Activated CD8-positive, alpha-beta T cell treated with anti-CD3 and anti-CD28 coated beads for 36 hours (primary cell): Measurements from ENCODE around the gene ENTPD2. TPM values are rescaled to one million over a fixed set of nuclear protein-coding genes. Genes with fewer than 3 reads are reported as not detected.
"Not testable (repeated sequence)": the region's sequence is repeated elsewhere in the genome, so short reads cannot be mapped to it uniquely, and the experiment has no call there.

Experiments
- ATAC-seq: fragments of 200-7000 bp; cut with Tn5 transposase; one replicate; pipeline ENCODE4 v1.10.0; 2021; ENCODE audit warnings: mild to moderate bottlenecking, moderate library complexity
- CTCF ChIA-PET: fragments of 350-600 bp; sonication (Branson Sonifier 250); formaldehyde crosslinking; loops from one replicate; lab custom pipeline; 2021; ENCODE audit warnings: antibody characterized with exemption; lab: Charles Lee
- POLR2A ChIA-PET: fragments of 350-600 bp; sonication (Branson Sonifier 250); formaldehyde crosslinking; loops from one replicate; lab custom pipeline; 2021; ENCODE audit warnings: antibody characterized with exemption; lab: Charles Lee
- DNase-seq: peaks from one replicate; pipeline ENCODE4 v3.0.0-alpha.2; 2020
- H3K27ac Mint-ChIP-seq: one replicate; pipeline ENCODE4 v1.8.0; 2021; ENCODE audit warnings: mild to moderate bottlenecking, mixed read lengths
- H3K27me3 Mint-ChIP-seq: one replicate; pipeline ENCODE4 v1.8.0; 2021; ENCODE audit warnings: mixed read lengths
- H3K36me3 Mint-ChIP-seq: one replicate; pipeline ENCODE4 v1.8.0; 2021; ENCODE audit warnings: low read depth, mixed read lengths
- H3K4me1 Mint-ChIP-seq: one replicate; pipeline ENCODE4 v1.8.0; 2021; ENCODE audit warnings: low read depth, mixed read lengths
- H3K4me3 Mint-ChIP-seq: one replicate; pipeline ENCODE4 v1.8.0; 2021; ENCODE audit warnings: mild to moderate bottlenecking, moderate library complexity, mixed read lengths
- H3K9me3 Mint-ChIP-seq: one replicate; pipeline ENCODE4 v1.8.0; 2021; ENCODE audit warnings: mixed read lengths
- CTCF ChIP-seq: fragments of 200-600 bp; IDR thresholded peaks from one replicate; pipeline ENCODE4 v1.8.0; 2022; ENCODE audit warnings: antibody characterized with exemption, mild to moderate bottlenecking
- intact Hi-C: fragments of 100-400 bp; cut with micrococcal nuclease; formaldehyde crosslinking; loops from one replicate; pipeline ENCODE4 v1.10.0; 2022
- total RNA-seq, 2 experiments: library from RNA; stranded (reverse); gene quantifications; one replicate each; pipeline ENCODE4 v1.2.3, GENCODE V29; 2021

The ENTPD2 gene
- total RNA-seq, 2 experiments from 2014 or later = not detected

- POLR2A ChIA-PET = interaction anchor here (0.6 kb wide), 1 partner anchor 28 kb away, joined by 3 read pairs; no protein-coding TSS in a partner anchor
- no peak for TF ChIP-seq CTCF
- CTCF ChIA-PET = interaction anchor here (2.9 to 5.9 kb wide), 2 partner anchors 22 to 28 kb away, joined by 11 to 31 read pairs; no protein-coding TSS in a partner anchor
- no peaks in the 10 kb centered on the region for H3K36me3 Mint-ChIP-seq
- H3K4me1 Mint-ChIP-seq = peaks cover 13% of the 10 kb centered on the region
- no peaks in the 10 kb centered on the region for H3K27me3 Mint-ChIP-seq
- H3K27ac Mint-ChIP-seq = no peak overlapping the region
- H3K4me3 Mint-ChIP-seq = no peak overlapping the region
- DNase-seq (no peak), ATAC-seq (no peak)
- H3K9me3 Mint-ChIP-seq = no peaks in the 10 kb centered on the region
- intact Hi-C loops = no loop called here
Measured at GRCh38 chr9:137007108-137007815, 46.6 kb downstream of the ENTPD2 start.

GRCh38 chr9:137006116-137007003, 47.5 kb downstream of the ENTPD2 start:
- CTCF ChIA-PET = interaction anchor here (0.8 to 5.9 kb wide), 5 partner anchors 23 to 61 kb away, joined by 3 to 31 read pairs (median 3); no protein-coding TSS in a partner anchor
- DNase-seq (peak; percentile 44), ATAC-seq (peak; percentile 44)
- intact Hi-C loops = no loop called here
- no peaks in the 10 kb centered on the region for H3K36me3 Mint-ChIP-seq
- peaks cover 13% of the 10 kb centered on the region for H3K4me1 Mint-ChIP-seq
- no peaks in the 10 kb centered on the region for H3K9me3 Mint-ChIP-seq
- no peaks in the 10 kb centered on the region for H3K27me3 Mint-ChIP-seq
- no peak for TF ChIP-seq CTCF
- H3K4me3 Mint-ChIP-seq = no peak overlapping the region
- POLR2A ChIA-PET = interaction anchor here (0.6 kb wide), 1 partner anchor 29 kb away, joined by 3 read pairs; no protein-coding TSS in a partner anchor
- H3K27ac Mint-ChIP-seq = no peak overlapping the region

GRCh38 chr9:137004285-137004684, 49.6 kb downstream of the ENTPD2 start:
- H3K9me3 Mint-ChIP-seq, intact Hi-C loops, H3K4me3 Mint-ChIP-seq, H3K27ac Mint-ChIP-seq, H3K36me3 Mint-ChIP-seq, ATAC-seq, H3K27me3 Mint-ChIP-seq: not testable (repeated sequence)
- ChIA-PET CTCF (interaction anchor here (1.1 to 5.9 kb wide), 5 partner anchors 12 to 214 kb away, joined by 3 to 31 read pairs (median 4); partner anchors contain the start of genes PAXX and TMEM141), POLR2A (interaction anchor here (0.6 to 1.1 kb wide), 2 partner anchors 8 to 11 kb away, joined by 3 read pairs; no protein-coding TSS in a partner anchor)
- DNase-seq = peak; percentile 47
- H3K4me1 Mint-ChIP-seq = peaks cover 23% of the 10 kb centered on the region
- TF ChIP-seq CTCF = peak; percentile 68

- Mint-ChIP-seq H3K36me3 (no peaks in the 10 kb centered on the region), H3K9me3 (no peaks in the 10 kb centered on the region), H3K27ac (no peak overlapping the region), H3K4me3 (no peak overlapping the region), H3K4me1 (peaks cover 38% of the 10 kb centered on the region), H3K27me3 (peaks cover 4% of the 10 kb centered on the region)
- ChIA-PET POLR2A (interaction anchor here (1.1 kb wide), 2 partner anchors 10 to 54 kb away, joined by 3 to 4 read pairs; partner anchors contain the start of gene PAXX), CTCF (interaction anchor here (0.7 to 5.9 kb wide), 4 partner anchors 11 to 54 kb away, joined by 3 to 31 read pairs (median 4); no protein-coding TSS in a partner anchor)
- TF ChIP-seq CTCF = no peak
- DNase-seq (no peak), ATAC-seq (no peak)
- intact Hi-C loops = no loop called here
Measured at GRCh38 chr9:137002646-137003041, 51.2 kb downstream of the ENTPD2 start.
